KOPT-K1 (cell line): Measurements from ENCODE around the gene CS.
"Not testable (repeated sequence)": the region's sequence is repeated elsewhere in the genome, so short reads cannot be mapped to it uniquely, and the experiment has no call there.

Experiments used
- H3K27ac ChIP-seq: fragments of 200-600 bp; sonication (generic); 2 replicates; pipeline ENCODE4 v1.5.1; 2016; ENCODE audit warnings: antibody characterized with exemption, mild to moderate bottlenecking, low read depth, low read length; ENCODE audit not compliant: poor library complexity, severe bottlenecking
- H3K36me3 ChIP-seq: fragments of 200-600 bp; sonication (generic); 2 replicates; pipeline ENCODE4 v1.5.1; 2017; ENCODE audit warnings: antibody characterized with exemption, mild to moderate bottlenecking, low read length, moderate library complexity; ENCODE audit not compliant: insufficient read depth
- H3K9me3 ChIP-seq: fragments of 200-600 bp; sonication (generic); 2 replicates; pipeline ENCODE4 v1.5.1; 2017; ENCODE audit warnings: antibody characterized with exemption, low read length, mild to moderate bottlenecking; ENCODE audit not compliant: insufficient read depth, poor library complexity, severe bottlenecking

Gene CS

DNA sequence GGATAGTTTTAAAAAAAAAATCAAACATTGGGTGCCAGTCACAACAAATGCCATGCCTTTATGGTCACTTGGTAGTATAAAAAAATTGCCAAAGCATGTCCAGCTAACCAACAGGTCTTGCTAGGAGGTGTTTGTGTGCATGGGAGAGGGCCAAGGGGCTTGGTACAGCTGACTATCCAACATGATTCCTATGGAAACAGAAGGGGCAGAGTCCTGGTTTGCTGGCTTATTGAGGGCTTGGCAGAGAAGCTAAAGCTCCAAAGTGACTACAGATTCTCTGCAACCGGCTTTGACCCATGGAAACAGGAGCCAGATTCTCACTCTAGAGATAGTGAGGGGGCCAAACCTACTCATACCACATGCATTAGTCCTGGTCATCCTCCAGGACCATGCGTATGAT, 27.7 kb downstream of the CS start:
- peaks cover 87% of the 10 kb centered on the region for H3K36me3 ChIP-seq

DNA sequence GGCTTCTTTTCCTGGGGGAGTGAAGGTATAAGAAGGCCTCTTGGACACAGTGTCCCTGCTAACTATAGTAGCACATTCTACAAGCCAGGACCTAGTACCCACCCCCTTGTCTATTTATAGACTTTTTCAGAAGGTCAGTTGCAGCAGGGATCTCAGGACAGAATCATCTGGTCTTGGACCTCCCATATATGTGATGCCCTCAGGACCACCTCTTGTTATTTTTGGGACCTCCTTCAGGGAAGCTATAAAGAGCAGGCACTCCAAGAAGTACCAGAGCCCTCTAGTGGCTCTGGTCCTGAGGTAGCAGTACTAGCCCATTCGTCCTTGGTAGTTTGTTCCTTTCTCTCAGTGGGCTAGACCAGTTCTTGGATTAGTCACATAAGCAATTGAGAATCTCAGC, 29.1 kb downstream of the CS start:
- H3K36me3 ChIP-seq: peaks cover 74% of the 10 kb centered on the region
- no peaks in the 10 kb centered on the region for H3K9me3 ChIP-seq
- H3K27ac ChIP-seq: no peak overlapping the region

More for the DNA sequence above, 27.7 kb downstream of the CS start:
- H3K9me3 ChIP-seq, H3K27ac ChIP-seq: not testable (repeated sequence)

DNA sequence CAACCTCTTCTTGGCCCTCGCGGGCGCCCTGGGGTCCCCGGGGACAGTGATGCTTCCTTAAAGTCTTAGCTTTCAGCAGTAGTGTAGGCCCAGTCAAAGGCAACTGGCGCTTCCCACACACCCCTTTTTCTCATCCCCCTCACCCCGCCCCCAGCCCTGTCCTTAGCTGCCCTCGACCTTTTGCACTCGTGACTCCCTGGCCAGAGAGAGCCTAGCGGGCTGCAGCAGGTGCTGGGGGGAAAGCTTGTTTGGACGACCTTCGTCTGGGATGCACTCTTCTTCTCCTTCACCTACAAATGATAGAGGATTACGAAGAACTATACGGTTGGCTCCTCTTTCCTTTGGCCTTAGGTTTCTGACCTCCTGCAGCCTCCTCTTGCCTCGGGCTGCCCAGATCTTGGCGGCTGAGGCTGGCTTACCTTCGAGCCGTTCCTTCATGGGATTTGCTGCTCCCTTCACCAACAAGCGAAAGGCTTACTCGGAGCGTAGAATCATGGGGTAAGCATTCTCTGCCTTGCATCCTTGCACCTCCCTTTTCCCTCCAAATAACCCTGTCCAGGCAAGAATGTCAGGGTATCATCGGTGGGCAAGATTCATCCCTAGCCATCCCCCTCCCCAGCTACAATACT, 32.6 kb downstream of the CS start:
- Histone ChIP-seq H3K27ac (peak overlapping the region; percentile 66), H3K36me3 (peaks cover 41% of the 10 kb centered on the region), H3K9me3 (no peaks in the 10 kb centered on the region)

DNA sequence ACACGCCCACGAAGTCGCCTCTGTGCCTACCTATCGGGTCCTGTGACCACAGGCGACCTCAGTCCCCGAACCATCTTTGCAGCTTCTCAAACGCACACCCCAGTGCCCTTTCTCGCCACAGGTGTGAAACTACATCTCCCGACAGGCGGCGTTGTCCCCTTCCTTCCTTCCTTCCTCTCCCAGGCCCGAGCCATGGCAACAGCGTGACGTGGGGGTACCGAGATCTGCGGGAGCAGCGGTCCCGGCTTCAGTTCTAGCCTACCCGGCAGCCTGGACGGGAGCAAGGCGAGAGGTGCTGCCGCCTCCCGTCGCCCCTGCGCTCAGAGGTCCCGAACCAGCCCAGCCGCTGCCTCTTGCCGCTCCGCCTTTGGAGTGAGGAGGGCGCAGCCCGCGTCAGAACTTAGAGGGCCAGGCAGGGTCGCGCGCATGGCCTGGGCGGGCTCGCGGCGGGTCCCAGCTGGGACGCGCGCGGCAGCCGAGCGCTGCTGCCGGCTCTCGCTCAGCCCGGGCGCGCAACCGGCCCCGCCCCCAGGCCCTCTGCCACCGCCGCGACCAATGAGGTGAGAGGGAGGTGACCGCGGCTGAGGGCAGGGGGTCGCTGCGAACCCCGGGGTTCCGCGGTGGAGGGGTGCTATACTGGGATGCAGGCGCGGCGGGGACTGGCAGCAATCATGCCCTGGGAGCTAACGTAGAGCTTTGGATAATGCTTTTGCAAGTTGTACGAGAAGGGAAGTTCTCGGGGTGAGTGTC, 33.3 kb downstream of the CS start, which contains the start of gene COQ10A:
Gene COQ10A, plus strand, starts transcription at position 250 of the 750 bp plus-strand sequence. Its CDS starts 177 bp downstream, at position 427.
- Histone ChIP-seq H3K27ac (peak within 1 kb of the TSS; percentile 66), H3K36me3 (peaks cover 34% of the 10 kb centered on the region), H3K9me3 (no peaks in the 10 kb centered on the region)

DNA sequence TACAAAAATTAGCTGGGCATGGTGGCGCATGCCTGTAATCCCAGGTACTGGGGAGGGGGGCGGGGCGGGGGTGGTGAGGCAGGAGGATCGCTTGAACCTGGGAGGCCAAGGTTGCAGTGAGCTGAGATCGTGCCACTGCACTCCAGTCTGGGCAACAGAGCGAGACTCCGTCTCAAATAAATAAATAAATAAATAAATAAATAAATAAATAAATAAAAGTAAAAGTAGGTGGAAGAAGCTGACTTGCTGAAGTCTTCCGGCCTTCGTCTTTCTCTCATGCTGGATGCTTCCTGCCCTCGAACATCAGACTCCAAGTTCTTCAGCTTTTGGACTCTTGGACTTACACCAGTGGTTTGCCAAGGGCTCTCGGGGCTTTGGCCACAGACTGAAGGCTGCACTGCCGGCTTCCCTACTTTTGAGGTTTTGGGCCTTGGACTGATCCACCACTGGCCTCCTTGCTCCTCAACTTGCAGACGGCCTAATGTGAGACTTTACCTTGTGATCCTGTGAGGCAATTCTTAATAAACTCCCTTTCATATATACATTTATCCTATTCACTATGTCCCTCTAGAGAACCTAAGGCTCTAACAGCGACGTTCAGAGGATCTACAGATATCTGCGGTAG, 34.0 kb downstream of the CS start:
- peak overlapping the region; percentile 66 for H3K27ac ChIP-seq
- H3K36me3 ChIP-seq: peaks cover 27% of the 10 kb centered on the region
- H3K9me3 ChIP-seq: not testable (repeated sequence)

DNA sequence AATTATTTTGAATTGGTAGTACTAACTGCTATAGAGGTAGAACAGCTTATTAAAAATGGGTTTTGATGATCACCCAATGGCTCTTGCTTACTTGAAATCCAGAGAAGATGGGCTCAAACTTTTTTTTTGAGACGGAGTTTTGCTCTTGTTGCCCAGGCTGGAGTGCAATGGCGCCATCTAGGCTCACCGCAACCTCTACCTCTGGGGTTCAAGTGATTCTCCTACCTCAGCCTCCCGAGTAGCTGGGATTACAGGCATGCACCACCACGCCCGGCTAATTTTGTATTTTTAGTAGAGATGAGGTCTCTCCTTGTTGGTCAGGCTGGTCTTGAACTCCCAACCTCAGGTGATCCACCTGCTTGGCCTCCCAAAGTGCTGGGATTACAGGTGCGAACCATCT, 37.2 kb downstream of the CS start:
- not testable (repeated sequence) for H3K36me3 ChIP-seq, H3K9me3 ChIP-seq, H3K27ac ChIP-seq

DNA sequence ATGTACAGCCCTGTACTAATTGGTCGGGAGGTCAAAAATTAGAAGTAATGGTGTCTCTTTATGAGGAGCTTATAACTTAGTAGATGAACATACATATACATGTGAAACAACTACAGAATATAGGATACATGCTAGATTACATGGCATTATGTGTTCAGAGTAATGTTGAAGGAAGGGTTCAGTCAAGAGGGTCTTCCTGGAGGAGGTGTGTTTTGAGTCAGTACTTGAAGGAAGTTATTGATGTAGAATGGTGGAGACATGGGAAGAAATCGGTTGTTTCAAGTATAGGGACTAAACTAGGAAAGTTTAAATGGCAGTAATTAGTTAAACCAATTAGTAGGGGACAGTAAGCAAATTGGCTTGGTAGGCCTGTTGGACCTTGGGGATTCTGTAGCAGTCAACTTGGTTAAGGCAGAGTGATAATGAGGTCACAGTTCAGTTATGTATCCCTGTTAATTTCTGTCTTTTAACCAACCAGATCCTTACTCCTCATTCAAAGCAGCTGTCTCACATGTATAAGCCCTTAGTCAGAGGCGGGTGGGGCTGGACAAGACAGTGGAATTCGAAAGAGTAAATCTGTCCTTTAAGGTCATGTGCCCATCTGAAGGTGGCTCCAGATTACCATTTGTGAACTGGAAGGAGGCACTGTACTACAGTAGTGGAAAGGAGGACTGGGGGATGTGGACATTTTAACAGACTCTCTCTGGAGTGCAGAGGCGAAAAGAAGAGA, 38.5 kb downstream of the CS start:
- H3K36me3 ChIP-seq: peaks cover 4% of the 10 kb centered on the region
- no peaks in the 10 kb centered on the region for H3K9me3 ChIP-seq
- H3K27ac ChIP-seq: no peak overlapping the region

DNA sequence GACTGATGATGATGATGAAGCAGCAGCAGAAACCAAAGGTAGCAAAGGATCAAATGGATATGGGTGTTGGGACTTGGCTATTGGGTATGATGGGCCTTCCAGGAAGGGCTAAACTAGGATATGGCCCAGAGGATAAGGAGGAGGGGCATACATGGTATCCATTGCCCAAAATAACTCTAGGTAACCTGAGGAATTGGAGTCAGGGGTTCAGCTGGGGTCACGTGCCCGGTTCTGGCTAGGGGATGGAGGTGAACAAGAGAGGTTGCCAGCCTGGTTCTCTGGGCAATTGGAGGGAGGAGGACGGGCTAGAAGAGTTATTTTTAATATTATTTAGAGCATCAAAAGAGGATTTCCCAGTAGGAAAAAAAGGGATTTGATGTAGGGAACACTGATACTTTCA, 39.2 kb downstream of the CS start:
- Histone ChIP-seq H3K36me3 (peaks cover 11% of the 10 kb centered on the region), H3K9me3 (no peaks in the 10 kb centered on the region), H3K27ac (no peak overlapping the region)

DNA sequence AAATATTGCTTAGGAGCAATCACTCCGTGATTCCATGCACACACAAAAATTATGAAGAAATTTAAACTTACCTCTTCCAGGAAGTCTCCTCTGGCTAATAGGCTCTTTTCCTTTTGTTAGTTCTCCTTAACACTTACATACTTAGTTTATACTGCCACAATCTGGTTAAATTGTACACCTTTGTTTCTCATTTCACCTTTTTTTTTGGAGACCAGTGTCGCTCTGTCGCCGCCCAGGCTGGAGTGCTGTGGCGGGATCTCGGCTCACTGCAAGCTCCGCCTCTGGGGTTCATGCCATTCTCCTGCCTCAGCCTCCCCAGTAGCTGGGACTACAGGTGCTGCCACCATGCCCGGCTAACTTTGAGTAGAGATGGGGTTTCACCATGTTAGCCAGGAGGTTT, 39.8 kb downstream of the CS start:
- Histone ChIP-seq H3K36me3 (peaks cover 17% of the 10 kb centered on the region), H3K9me3 (no peaks in the 10 kb centered on the region), H3K27ac (no peak overlapping the region)

DNA sequence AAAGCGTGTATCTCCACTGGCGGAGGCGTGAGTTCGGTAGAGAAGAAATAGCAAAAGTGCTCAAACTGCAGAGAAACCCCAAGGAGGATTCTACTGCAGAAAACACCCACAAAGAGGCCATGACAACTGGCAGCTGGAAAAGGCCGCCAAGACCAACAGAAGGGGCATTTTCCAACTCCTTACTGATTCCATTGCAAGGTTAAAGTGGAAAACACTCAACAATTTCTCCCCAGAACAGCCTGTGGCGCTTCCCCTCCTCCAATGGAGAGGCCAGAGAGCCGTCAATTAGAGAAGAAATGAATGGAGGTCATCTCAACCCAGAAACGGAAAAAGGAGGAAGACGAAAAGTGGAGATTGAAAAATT, 41.3 kb downstream of the CS start:
- Histone ChIP-seq H3K27ac (peak overlapping the region; percentile 81), H3K9me3 (no peaks in the 10 kb centered on the region), H3K36me3 (peaks cover 33% of the 10 kb centered on the region)

DNA sequence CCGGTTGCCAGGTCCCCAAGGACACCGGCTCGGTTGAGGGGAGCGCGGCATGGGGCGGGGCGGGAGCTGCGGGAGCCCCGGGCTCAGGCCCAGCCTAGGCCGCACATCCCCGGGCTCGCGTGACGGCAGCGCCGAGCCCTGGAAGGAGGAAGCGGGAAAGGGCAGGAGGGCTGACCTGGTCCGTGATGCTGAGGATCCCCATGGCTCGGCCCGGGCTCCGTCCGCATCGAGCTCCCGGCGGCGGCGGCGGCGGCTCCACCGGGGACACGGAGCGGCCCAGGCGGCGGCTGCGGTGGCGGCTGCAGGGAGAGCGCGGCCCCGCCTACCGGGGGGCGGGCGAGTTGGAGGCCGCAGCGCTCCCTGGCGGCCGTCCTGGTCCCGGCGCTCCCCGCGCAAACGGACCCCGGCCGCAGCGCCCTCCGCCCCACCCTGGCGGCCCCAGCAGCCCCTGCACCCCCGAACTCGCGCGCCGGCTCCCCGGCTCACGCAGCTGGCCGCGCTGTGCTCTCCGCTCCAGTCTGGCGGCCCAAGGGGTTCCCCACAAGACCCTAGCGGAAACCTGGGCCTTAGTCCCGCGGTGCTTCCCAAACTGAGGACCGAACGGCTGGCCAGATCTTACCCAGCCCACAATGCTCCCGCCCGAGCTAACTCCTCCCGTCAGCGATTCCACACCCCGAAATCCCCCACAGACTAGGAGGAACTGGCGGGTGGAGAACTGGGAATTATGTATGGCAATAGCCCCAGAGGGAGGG, 41.9 kb downstream of the CS start, which contains the start of gene ANKRD52:
Gene ANKRD52, minus strand, starts transcription at position 317 of the 752 bp plus-strand sequence. Its CDS starts 115 bp downstream, at position 202.
- Histone ChIP-seq H3K27ac (peak within 1 kb of the TSS; percentile 81), H3K9me3 (no peaks in the 10 kb centered on the region), H3K36me3 (peaks cover 38% of the 10 kb centered on the region)

DNA sequence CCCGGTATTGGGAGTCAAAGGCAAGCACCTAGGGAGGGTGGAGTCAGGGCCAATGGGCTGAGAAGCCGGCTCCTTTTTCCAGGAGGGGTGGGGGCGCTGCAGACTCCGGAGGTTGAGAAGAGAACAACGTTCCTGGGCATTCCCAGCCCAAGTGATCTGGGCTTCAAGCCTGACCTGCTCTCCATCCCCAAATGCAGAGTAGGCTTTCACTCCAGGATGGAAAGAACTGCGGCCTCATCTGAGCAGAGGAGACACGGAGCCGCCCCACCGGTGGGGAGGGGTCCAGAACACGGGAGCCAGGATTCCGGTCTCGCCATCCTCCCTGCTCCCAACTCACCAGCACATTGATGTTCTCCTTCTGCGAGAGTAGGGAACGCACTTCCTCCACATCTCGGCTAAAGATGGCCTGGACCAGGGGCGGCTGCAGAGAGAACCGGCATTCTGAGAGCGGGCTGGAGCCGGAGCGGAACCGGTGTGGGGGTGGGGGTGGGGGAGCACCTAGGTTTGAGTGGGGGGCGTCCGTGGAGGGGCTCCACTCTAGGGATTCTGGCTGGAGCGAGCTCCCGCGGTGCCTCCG, 42.6 kb downstream of the CS start:
- H3K9me3 ChIP-seq: no peaks in the 10 kb centered on the region
- peaks cover 45% of the 10 kb centered on the region for H3K36me3 ChIP-seq
- H3K27ac ChIP-seq: peak overlapping the region; percentile 81

DNA sequence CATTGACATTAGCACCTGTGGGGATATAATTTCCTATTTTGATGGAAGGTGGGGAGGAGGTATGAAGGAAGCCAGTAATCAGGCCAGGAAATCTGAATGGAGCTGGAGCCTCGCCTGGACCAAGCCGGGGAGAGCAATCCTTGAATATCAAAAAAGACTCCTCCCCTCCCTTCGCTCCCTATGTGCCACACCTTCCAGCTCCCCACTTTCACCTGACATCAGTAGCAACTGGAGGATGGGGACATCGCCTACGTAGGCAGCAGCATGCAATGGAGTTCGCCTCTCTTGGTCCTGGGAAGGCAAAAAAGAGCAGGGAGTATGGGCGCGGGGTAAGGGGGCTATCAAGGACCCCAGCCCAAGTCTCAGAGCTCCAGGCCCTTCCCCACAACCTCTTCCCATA, 43.1 kb downstream of the CS start:
- Histone ChIP-seq H3K9me3 (no peaks in the 10 kb centered on the region), H3K36me3 (peaks cover 50% of the 10 kb centered on the region), H3K27ac (peak overlapping the region; percentile 81)

DNA sequence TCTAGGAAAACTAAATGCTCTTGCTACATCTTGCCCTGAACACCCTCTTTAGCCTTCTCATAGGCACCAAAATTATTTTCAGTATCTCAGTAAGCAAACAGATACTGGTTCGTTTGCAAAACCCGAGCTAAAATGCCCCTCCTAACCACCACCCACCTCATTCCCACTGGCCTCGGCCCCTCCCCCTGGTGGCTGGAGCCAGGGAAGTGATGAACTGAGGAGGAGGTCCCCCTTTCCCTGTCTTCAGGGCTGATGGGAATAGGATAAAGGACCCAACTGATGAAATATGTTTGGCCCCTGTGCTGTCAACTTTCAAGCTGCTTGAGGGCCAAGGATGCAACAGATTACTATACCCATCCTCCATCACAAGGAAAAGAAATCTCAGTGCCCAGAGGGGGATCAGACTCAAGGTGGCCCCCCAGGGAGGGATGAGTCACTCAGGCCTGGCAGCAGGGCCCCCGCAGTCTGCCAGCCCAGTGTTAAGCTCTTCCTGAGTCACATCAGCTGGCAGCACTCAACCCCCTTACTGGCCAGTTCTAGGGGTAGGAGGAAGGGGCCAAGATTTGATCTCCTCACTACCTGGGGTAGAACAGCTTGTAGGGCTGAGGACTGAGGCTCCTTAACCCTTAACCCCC, 43.7 kb downstream of the CS start:
- no peak overlapping the region for H3K27ac ChIP-seq
- peaks cover 56% of the 10 kb centered on the region for H3K36me3 ChIP-seq

More for the DNA sequence above, 43.7 kb downstream of the CS start:
- no peaks in the 10 kb centered on the region for H3K9me3 ChIP-seq
